Hepatic stellate cell (primary cell): ENCODE data around the gene SDHAF3.

Source experiments
- DNase-seq: peaks from one replicate; pipeline ENCODE4 v3.0.0; 2011; ENCODE audit warnings: low spot score

Gene SDHAF3

DNA sequence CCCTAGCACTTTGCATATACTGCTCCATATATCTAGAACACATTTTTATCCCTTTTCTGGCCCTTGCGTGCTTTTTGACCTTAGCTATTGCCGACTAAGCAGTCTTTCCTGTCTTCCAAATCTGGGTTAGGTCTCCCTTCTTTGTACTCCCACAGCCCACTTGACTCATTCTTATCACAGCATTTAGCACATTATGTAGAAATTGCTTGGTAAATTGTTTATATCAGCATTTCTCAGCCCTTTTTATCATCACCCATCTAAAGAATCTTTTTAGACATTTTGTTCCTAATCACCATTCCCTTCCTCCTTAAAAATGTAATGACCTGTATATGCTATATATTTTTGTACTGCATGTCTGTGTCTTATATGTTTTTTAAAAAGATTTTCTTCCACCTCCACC lies 101.7 kb downstream of the SDHAF3 start:
- no peak for DNase-seq

DNA sequence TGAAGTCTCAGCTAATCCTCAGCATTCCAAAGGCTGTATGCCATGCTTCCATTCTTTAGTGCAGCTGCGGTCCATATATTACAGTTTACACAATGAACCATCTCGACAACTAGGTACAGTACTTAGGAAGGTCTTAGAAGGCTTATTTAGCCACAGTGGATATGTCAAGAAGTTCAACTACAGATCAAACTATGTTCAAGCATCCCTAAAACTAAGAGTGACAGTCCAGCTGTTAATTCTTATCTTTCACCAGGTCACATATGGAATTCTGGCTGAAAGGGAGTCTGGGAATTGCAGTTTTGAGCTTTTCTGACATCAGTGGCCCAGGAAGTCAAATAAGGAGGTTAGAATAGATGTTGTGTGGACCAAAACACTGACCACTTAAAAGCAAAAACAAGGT lies 106.8 kb downstream of the SDHAF3 start:
- no peak for DNase-seq

DNA sequence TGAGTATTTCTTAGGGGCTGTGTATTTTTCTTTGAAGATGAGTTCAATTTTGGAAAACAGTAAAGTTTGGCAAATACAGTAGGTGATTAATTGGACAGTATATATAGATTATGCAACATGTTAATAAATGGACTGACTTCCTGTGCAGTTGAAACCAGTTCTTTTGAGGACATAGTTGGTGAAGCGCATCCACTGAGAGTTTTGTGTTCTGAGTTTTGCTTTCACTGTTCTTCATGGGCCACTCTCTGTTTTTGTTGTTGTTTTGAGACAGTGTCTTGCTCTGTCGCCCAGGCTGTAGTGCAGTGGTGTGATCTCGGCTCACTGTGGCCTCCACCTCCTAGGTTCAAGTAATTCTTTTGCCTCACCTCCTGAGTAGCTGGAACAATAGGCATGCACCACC lies 109.0 kb downstream of the SDHAF3 start:
- no peak for DNase-seq
